ENCODE data around the gene MEGF6.
A peak's percentile ranks its signal among the peaks of the same experiment; 100 is the strongest.

Gene MEGF6

GRCh38 chr1:3540876-3541275 is 70.4 kb downstream of the MEGF6 start:
- DNase-seq (ENCODE audit: low read depth), result no peak

DNA sequence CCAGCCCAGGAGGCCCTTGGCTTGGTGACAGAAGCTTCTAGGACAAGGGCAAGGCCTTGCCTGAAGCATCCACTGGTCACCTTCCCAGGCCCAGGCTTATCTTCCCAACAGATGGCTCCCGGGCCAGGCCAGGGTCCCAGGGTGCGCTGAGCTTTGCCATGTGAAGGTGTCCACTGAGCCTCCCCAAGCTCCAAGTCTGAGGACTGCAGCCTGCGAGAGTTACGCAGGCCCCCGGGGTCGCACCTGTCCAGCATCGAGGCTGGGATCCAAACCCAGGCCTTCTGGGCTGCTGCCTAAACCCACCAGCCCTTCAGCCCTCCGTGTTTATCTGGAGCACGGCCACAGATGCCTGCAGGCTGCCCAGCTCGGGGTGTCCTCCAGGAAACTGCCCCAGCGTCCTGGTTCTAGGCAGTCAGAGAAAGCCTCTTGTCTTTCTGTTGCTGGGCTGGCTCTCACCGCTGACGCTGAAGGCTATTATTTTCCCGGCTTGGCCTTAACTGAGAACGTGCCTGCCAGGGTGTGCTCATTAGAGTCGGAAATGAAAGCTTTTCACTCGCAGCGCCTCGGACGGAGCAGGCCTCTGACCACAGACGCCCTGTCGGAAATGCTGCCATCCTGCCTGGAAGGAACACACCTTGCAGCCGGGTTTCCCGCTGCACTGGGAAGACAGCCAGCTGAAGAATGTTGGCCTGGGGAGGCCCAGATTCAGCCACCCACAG is 71.4 kb downstream of the MEGF6 start:
- no peak for DNase-seq (ENCODE audit: low read depth)

GRCh38 chr1:3537359-3537758 is 73.9 kb downstream of the MEGF6 start:
- DNase-seq (ENCODE audit: low read depth), result no peak

- no peak for DNase-seq (ENCODE audit: low read depth)
These were observed 74.7 kb downstream of the MEGF6 start for GRCh38 chr1:3536420-3537195.

DNA sequence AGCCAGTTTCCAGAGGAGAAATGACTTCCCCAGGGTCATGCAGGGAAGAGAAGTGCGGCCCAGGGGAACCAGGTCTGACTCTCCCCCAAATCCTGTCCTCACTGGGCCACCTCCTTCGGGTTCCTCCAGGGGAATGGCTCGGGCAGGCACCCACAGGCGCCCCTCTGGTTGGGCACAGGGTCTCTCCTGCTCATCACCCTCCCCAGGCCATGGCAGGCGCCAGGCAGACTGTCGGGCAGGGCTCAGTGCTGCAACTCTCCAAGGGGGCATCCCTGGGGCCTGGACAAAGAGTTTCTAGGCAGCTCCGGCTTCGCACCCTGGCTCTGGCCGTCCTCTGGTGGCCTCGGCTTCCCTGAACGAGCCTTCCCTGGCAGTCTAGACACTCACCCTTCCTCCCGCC is 75.6 kb downstream of the MEGF6 start:
- no peak for DNase-seq (ENCODE audit: low read depth)

DNA sequence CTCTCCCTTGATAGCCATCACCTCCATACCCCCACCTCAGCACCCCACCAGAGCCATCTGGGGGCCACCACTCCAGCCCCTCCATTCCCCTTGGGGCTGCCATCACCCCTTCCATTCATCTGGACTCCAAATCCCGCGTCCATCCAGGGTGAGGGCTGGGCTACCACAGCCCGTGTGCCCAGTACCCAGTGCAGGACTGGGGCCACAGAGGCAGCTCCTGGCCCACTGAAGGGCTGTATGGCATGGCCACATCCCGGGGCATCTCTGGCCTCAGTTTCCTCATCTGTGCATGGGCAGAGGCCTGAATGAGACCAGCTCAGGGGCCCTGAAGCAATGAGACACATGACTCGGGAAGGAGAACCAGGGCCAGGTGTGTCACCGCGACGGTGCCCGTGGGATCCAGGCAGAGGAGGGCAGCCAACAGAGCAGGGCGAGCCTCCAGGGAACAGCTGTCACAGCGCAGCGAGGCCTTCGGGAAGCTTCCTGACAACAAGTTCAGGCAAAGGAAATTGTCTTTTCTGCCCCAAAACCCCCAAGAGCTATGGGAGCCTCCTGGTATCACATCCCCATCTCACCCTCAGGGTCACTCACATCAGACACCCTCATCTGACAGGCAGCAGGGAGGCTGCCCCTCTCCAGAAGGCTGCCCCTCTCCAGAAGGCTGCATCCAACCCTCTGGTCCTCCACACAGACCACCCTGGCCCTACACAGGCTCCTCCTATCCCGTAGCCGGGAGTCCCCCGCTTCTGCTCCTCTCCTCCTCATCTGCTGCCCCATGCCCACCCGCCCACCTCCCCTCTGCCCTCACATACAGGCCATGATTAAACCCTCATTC is 76.3 kb downstream of the MEGF6 start:
- DNase-seq (ENCODE audit: low read depth), result no peak

GRCh38 chr1:3533067-3534048 is 78.0 kb downstream of the MEGF6 start:
- DNase-seq (ENCODE audit: low read depth), result no peak

DNA sequence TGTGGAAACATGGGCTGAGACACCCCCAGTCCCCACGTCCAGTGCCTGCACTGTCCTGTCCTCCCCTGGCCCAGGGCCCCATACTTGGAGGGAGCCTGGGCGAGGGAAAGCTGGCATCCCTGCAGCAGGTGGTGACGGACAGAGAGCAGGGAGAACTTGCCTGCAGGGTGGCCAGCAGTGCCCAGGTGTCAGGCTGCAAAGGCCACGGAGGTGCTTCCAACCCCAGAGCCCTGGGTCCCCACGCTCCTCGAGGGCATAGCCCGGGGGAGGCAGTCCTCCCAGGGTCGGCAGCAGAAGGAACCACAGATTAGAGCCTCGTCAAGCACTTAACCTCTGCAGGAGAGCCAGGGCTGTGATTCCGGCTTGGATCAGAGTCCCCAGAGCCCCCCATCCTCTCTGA is 79.4 kb downstream of the MEGF6 start:
- DNase-seq (ENCODE audit: low read depth), result no peak

- peak; percentile 82 for DNase-seq (ENCODE audit: low read depth)
These were observed 80.1 kb downstream of the MEGF6 start for GRCh38 chr1:3530926-3531818.

DNA sequence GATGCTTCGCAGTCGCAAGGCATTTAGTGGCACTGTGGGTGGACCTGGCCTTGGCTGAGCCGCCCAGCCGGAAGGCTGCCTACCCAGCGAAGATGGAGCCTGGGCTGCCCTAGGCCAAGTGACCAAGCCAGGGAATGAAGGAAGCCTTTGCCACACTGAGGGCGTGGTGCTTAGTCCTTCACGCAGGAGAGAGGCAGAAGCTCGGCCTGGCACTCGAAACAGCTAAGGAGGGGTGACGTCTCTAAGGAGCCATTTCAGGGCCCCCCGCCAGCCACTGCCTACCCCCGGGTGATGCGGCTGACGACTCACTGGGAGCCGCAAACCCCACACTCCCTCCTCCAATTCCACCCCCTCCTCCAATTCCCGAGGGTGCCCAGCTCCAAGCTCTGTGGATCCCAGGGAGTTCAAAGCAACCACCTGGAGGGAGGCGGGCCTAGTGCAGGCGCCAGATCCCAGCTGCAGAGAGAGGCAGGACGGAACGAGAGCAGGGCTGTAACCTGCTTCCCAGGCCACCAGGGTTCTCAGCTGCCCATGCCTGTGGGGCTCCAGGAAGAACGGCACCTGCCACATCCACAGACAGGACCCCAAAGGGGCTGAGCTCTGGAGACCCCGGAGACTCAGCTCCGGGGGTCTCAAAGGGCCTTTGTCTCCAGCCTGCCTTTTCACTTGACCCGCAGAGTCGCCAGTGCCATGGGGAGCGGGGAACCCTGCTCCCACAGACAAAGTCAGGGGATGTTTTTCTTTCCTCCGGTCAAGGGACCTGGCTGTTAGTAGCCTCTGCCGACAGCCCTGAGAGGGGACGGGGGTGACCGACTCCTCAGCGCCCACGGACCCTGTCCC is 81.0 kb downstream of the MEGF6 start:
- DNase-seq (ENCODE audit: low read depth), result peak; percentile 34

- no peak for DNase-seq (ENCODE audit: low read depth)
These were observed 82.1 kb downstream of the MEGF6 start for GRCh38 chr1:3529099-3529729.

GRCh38 chr1:3527774-3528173 is 83.5 kb downstream of the MEGF6 start:
- DNase-seq (ENCODE audit: low read depth), result no peak

DNA sequence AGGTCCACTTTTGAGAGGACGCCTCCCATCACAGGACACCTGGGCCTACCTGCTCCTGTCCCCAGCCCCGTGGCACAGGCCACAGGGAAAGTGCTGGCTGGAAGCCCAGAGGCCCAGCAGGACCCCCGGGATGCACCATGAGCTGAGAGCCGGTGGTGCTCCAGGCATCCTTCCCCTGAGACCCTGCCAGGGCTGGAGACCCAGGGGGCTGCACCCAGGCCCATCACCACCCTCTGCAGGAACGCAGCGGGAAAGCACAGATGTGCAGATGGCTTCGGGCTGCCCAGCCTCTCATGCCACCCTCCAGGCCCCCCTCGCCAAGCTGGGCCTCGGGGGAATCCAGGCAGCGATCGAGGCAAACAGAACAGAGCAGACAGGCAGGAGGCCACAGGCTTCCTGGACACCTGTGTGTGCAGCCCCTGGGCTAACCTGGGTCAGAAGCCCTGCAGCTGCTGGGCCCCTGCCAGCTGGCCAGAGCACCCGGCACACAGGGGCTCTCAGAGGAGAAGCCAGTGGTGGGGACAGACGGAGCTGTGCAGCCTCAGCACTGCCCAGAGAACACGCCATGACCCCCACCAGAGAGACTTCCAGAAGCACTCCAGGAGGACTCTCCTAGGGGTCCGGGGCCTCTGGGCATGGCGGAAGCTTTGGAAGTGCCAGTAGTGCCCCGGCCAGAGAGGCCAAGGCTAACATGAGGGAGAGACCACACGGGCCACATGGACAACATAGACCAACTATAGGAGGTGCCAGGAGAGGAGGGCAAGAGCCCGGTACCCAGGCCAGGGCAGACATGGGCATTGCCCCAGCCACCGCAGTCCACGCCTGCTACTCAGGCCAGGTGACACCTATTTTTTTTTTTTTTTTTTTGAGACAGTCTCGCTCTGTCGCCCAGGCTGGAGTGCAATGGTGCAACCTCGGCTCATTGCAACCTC is 85.5 kb downstream of the MEGF6 start:
- no peak for DNase-seq (ENCODE audit: low read depth)

- DNase-seq (ENCODE audit: low read depth), result no peak
These were observed 86.6 kb downstream of the MEGF6 start for GRCh38 chr1:3524556-3525203.

DNA sequence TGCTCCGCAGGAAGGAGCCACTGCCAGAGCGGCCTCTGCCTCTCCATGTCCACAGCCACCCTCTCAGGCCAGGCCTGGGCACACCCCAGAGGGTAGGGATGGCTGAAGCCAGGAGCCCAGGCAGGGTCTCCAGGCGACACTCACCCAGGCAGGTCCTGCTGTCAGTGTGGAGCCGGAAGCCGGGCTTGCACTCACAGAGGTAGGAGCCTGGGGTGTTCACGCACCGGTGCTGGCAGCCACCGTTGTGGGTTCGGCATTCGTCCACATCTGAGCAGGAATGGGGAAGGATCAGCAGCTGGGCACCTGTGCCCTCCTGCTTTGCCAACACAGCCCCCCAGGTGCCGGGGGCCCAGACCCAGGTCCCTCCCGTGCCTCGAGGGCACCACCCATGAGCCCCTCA is 87.3 kb downstream of the MEGF6 start:
- no peak for DNase-seq (ENCODE audit: low read depth)

GRCh38 chr1:3522564-3523265 is 88.6 kb downstream of the MEGF6 start:
- DNase-seq (ENCODE audit: low read depth), result no peak

DNA sequence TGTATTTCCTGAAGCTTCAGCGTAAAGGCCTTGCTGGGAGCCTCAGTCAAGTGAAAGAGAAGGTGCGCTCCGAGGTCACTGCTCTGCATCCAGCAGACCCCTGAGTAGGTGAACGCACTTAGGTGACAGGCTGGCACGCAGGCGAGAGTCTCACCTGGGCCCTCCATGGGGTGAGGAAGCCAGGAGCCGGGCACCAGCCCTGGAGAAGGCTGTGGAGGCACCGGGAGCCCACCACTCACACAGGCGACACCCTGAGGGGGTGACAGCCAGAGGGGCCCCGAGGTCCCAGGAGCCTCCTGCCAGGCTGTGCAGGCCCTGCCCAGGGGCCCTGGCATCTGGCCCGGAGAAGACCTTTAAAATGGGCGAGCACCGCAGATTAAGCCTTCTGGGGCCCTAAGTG is 89.2 kb downstream of the MEGF6 start:
- DNase-seq (ENCODE audit: low read depth), result no peak

Measured in ELR (cell line).